HTERT RPE-1 (cell line): ENCODE results near the gene LRRC10B.

ENCODE experiments used
- in situ Hi-C: fragments of 300-500 bp; cut with MboI; formaldehyde crosslinking; loops from 4 replicates; pipeline ENCODE4 v1.14.3; 2020; ENCODE audit warnings: low sequenced_read_pairs

LRRC10B gene

DNA sequence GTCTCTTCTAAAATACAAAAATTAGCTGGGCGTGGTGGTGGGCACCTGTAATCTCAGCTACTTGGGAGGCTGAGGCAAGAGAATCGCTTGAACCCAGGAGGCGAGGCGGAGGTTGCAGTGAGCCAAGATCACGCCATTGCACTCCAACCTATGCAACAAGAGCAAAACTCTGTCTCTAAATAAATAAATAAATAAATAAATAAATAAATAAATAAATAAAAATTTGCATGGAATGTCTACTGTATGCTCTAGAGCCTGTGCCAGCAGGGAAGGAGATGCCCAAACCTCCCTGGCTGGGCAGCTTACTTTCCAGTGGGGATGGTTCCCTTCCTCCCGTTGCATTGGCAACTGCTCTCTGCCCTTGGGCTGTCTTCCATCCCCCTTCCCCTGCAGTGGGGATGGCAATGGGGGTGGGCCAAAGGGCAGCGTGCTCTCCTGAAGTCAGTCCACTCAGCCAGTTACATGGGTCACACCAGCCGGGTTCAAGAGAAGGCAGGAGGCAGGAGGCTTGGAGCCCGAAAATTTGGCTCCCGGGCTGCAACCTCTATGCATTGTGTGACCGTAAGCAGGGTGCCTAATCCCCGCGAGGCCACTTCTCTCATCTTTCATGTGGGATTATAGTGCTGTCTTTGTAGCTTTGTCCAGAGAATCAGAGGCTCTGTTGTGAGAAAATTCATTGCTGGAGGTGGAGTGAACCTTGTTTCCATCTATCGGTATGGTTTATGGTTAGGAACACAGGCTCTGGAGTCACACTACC lies 1.4 kb upstream of the LRRC10B start:
- in situ Hi-C loops, result no loop called here

DNA sequence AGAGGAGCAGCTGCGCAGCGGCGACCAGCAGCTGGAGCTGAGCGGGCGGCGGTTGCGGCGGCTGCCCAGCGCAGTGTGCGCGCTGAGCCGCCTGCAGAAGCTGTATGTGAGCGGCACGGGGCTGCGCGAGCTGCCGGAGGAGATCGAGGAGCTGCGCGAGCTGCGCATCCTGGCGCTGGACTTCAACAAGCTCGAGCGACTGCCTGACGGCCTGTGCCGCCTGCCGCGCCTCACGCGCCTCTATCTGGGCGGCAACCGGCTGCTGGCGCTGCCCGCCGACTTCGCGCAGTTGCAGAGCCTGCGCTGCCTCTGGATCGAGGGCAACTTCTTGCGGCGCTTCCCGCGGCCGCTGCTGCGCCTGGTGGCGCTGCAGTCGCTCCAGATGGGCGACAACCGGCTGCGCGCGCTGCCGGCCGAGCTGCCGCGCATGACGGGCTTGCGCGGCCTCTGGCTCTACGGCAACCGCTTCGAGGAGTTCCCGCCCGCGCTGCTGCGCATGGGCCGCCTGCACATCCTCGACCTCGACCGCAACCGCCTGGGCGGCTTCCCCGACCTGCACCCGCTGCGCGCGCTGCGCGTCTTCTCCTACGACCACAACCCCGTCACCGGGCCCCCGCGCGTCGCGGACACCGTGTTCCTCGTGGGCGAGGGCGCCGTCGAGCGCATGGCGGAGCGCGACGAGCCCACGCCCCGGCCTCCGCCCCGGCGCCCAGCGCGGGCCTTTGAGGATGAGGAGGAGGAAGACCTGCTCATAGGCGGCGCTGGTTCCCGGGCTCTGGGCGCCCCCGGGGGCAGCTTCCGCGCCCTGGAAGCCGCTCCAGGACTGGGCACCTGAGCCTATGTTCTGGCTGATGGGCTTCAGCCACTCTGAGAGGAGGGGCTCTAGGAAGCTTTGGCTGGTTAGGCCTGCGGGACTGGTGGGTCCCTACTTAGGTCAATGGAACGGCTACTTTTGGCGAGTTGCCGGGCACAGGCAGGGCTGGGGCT lies 787 bp downstream of the LRRC10B start:
- in situ Hi-C loops, result no loop called here

DNA sequence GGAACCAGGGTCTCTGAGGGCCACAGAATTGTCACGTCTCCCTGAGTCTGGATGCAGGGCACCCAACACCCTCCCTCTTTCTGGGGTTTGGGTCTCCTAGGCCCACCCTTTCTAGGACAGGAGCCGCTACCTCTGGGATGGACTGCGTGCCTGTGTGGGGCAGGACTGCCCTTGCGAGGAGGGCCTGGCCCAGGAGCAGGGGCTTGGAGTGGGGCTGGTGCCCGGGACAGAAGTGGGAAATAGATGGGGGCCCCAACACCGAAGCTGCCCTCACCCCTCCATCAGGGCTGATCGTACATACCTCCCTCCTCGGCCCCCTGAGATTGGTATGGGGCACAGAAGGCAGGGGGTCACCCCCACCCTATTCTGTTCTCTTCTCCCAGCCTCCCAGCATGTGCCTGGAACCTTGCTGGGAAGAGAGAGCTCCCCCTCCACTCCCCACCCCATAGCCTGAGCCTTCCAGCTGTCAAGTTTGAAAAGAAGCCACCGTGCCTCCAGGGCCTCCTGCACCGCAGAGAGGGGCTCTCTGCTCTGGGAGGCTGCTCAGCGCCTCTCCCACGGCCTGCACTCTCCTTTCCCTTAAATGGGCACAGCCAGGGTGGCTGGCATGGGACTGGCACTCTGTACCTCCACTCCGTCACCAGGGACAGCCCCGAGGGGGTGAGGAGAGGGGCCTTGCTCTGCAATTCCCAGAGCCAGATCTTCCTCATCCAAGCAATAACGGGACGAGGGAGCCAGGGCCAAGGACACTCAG lies 1.8 kb downstream of the LRRC10B start:
- in situ Hi-C loops, result no loop called here

GRCh38 chr11:61510974-61511373 lies 2.4 kb downstream of the LRRC10B start:
- in situ Hi-C loops, result no loop called here

DNA sequence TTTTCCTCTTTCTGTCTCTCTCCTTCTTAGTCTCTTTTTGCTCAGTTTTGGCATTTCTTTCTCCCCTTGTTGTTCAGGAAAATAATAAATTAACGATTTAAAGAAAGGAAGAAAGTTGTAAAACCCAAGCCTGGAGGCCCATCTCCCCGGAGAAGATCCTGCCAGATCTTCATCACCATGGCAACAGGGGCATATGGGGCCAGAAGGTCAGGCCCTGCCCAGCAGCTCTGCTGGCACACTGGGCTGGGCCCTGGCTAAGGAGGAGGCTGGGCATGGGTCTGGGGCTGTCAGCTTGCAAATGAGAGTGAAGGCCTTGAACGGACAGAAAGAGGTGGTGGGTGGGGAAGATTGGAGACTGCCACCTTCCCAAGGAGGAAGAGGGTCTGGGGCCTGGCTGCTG lies 2.8 kb downstream of the LRRC10B start:
- in situ Hi-C loops, result no loop called here

DNA sequence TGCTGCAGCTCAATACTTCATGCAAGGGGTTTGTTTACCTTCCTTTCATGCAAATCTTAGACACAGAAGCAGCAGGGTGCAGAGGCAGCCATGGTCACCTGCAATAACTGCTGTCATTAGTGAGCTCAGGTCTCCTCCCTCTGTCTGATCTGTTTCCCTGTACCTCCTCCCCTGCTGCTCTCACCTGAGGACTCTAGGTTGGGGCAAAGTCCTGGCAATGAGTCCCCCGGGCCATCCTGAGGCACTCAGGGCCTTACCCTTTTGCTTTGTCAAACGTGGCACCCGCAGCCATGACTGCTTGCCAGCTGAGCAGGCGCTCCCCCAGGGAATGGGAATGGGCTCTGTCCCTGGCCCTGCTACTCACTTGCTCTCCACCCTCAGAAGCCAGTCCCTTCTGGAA lies 3.9 kb downstream of the LRRC10B start:
- in situ Hi-C loops, result no loop called here

DNA sequence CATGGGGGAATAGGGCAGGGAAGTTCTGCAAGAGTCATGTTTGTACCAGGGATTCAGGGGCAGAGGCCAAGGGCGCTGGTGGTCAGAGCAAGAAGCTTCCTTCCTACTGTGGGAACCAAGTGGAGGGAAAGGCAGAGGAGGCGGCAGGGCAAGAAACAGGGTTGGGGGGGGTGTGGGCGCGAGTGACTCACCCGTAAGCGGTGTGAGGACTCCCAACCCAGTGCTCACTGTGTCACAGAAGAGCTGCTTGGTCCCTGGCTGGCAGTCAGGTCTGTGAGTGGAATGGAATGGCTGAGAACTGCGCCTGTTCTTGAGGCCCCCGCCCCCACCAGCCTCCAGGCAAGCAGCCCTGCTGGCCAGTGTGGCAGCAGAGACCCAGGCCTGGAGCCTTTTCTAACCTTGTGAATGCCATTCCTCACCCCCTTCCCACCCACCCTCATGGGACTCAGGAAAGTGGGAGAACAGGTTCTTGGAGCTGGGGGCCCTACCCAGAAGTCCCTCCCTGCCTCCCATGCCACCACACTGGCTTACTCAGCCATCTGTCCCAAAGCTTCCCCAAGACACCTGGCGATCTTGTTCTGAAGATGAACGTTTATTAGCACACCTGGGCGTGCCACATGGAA lies 4.7 kb downstream of the LRRC10B start:
- in situ Hi-C loops, result no loop called here

DNA sequence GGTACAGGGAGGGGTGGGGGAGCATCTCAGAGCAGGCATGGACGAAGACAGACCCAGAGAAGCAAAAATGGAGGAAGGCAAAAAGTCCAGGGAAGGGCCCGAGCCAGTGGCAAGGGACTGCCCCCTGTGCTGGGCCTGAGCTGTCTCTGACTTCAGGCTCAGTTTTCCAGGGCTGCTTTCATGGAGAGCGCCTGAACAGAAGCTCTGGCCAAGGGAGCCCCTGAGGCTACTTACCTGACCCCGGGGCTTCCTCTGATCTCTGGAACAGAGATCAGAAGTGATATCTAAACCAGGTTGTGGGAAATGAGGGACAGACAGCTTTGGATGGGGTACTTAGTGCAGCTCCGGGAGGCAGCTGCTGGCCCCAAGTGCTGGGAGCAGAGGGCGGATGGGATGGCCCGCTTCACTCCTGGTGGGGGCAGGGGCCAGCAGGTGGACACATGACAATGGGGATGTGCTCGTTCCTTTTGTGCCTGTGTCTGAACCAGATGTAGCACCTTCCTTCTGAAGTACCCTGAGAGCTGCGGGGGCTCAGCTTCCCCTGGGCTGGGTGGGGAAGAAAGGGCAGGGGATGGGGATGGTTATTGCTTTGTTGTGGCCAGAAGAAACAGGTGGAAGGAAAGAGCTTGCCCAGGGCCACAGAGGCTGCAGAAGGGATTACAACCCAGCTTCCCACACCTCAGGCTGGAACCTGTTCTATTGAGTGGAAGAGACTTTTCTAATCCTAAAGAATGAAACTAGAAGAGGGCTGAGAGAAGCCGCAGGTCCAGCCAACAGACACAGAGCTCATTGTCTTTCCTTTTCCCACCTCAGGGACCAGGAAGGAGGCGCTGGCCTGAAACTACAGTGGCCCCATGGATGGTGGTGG lies 5.7 kb downstream of the LRRC10B start:
- in situ Hi-C loops, result no loop called here

DNA sequence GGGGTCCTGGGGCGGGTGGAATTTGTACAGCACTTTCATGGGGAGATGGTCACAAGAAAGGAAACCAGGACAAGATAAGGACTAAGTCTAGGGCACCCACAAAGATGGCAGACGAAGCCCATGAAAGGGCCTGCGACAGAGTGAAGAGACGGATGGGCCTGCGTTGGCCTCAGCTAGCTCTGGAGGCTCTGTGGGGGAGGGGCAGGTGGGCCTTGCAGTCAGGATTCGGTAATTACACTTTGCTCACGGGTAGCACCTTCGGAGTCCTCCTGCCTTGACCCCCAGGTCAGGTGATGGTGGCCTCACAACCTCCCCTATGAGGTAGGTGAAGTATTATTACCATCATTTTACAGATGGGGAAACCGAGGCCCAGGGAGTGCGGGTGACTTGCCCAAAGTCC lies 7.1 kb downstream of the LRRC10B start:
- in situ Hi-C loops, result no loop called here

DNA sequence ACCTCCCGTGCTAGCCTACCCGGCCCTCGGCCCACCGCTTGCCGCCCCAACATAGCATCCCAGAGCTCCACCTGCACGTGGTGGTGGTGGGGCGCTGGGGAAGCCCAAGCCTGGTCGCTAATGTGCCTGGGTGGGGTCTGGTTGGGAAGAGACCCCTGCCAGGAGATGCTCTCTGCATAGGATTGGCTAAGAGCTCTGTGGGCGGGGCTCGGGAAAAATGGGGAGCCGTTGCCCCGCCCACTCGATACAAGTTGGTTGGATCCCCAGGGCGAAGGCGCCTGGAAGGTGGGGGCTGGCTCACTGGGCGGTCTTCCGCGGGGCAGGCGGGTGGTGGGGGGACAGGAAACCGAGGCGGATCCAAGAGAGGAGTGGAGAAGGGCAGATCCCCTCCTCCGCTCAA lies 7.6 kb downstream of the LRRC10B start:
- in situ Hi-C loops, result no loop called here

GRCh38 chr11:61516675-61517572 lies 8.4 kb downstream of the LRRC10B start:
- in situ Hi-C loops, result no loop called here

- in situ Hi-C loops, result no loop called here
Observed at GRCh38 chr11:61518032-61518795, 9.7 kb downstream of the LRRC10B start.

GRCh38 chr11:61522881-61523280 lies 14.3 kb downstream of the LRRC10B start:
- in situ Hi-C loops, result no loop called here

DNA sequence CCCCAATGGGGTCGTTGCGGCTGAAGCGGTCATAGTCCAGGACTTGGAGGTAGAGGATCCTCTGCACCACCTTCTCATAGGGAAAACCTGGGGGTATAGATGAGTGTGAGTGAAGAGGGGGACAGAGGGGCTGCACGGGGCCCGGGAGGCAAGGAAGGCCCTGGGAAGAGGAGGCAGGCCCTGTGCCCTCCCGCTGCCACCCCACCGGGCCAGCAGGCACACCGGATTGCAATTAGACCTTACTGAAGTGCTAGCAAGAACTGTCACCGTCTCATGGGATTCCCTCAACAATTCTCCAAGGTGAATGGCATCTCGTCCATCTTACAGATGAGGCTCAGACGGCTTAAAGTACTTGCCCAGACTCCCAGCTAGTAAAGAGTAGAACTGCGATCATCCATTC lies 15.9 kb downstream of the LRRC10B start:
- in situ Hi-C loops, result no loop called here

DNA sequence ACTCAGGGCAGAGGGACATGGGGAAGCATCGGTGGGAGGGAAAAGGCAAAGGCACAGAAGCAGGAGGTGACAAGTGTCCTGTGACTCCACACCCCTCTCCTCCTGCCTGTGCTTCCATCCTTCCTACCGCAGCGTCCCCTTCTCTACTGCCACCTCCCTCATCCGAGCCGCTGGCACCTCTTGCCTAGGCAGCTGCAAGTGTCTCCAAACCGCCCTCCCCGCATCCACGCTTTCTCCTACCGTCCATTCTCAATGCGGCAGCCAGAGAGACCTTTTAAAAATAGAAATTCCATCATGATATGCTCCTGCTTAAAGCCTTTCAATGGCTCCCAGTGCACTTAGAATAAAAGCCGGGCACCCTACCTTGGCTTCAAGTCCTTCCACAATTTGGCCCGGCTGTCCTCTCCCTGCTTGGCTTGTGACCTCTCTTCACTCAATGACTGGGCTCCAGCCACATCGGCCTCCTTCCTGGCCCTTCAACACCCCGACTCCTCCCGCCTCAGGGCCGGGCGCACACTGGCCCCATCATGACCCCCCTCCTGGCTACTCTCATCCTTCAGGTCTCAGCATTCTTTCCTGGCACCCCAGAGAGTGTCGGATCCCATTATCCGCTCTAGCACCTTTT lies 16.5 kb downstream of the LRRC10B start:
- in situ Hi-C loops, result no loop called here

DNA sequence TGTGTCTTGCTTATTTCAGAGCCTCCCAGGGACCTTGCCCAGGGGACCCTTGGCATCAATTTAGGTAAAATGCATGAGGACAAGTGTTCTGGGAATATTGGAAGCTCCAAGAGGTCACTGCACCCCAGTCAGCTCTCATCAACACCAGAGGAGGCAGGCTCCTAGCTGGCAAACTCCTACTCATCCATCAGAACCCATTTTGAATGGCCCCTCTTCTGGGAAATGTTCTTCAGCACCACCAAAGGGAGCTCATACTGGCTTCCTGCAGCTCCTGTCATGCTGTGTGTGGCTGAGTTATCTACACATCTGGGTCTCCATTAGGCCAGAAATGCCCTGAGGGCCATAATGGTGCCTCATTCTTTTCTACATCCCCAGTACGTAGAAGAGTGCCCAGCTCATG lies 17.7 kb downstream of the LRRC10B start:
- in situ Hi-C loops, result no loop called here

DNA sequence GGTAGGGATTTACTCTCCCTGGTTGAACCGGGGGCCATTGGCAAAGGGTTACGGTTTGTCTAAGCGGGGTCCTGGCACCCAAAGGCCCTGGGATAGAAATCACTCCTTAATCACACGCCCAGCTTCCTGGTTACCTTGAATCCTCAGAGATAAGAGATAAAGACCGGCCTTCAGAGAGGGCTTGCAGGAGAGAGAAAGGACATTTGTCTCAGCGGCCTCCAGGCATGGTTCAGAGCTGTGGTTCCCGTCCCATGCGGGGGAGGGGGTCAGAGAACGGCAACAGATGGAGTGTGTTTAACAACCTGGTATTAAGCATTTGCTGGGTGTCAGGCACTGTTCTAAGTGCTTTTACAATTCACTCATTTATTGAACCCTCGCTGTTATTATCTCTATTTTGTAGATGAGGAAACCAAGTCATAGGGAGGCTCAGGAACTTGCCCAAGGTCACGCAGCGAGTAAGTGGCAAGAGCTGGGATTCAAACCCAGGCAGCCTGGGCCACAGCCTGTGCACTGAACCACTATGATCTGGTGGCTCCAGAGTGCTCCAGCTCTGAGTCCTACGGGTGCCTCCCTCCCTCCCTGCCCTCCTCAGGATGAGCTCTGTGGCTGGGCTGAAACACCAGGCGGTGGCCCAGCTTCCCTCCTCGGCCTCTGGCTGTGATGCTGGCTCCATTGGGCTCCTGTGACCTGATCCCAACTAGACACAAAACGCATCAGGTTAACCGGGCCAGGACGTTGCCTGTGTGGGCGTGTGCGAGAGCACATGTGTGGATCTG lies 18.6 kb downstream of the LRRC10B start:
- in situ Hi-C loops, result no loop called here
